GM18505 (cell line): ENCODE results near the gene CCND2.

Experiments used
- ATAC-seq: cut with Tn5 transposase; IDR thresholded peaks from one replicate; pipeline ENCODE4 v1.9.1; 2021; ENCODE audit not compliant: unreplicated experiment
- POLR2A ChIP-seq: IDR thresholded peaks from 4 replicates; pipeline ENCODE4 v1.6.1; 2011; ENCODE audit warnings: borderline replicate concordance; ENCODE audit not compliant: insufficient read depth, insufficient read length; ENCODE audit errors: extremely low read depth

CCND2 gene

GRCh38 chr12:4301932-4302501 lies 28.5 kb downstream of the CCND2 start:
- ATAC-seq, result no peak
- no peak for TF ChIP-seq POLR2A

- no peak for ATAC-seq
- no peak for TF ChIP-seq POLR2A
Observed at GRCh38 chr12:4302881-4303280, 29.3 kb downstream of the CCND2 start.

GRCh38 chr12:4303750-4304149 lies 30.2 kb downstream of the CCND2 start:
- ATAC-seq, result no peak
- TF ChIP-seq POLR2A, result no peak

- no peak for ATAC-seq
- no peak for TF ChIP-seq POLR2A
Observed at GRCh38 chr12:4307593-4308333, 34.2 kb downstream of the CCND2 start.

GRCh38 chr12:4308334-4308950 lies 34.9 kb downstream of the CCND2 start:
- no peak for ATAC-seq
- TF ChIP-seq POLR2A, result no peak

- no peak for TF ChIP-seq POLR2A
- no peak for ATAC-seq
Observed at GRCh38 chr12:4311776-4312175, 38.2 kb downstream of the CCND2 start.

GRCh38 chr12:4312251-4312650 lies 38.7 kb downstream of the CCND2 start:
- ATAC-seq, result no peak
- TF ChIP-seq POLR2A, result no peak

GRCh38 chr12:4320497-4320852 lies 46.9 kb downstream of the CCND2 start:
- TF ChIP-seq POLR2A, result no peak
- ATAC-seq, result peak; percentile 33

- ATAC-seq, result peak; percentile 95
- peak; percentile 97 for TF ChIP-seq POLR2A
Observed at GRCh38 chr12:4320853-4321701, 47.5 kb downstream of the CCND2 start, which contains the start of gene TIGAR. Gene TIGAR (plus strand): TSS chr12:4321213. CDS start chr12:4321272, 59 bp downstream.

- ATAC-seq, result no peak
- TF ChIP-seq POLR2A, result no peak
Observed at GRCh38 chr12:4322726-4323125, 49.2 kb downstream of the CCND2 start.
